GM12878 (cell line): ENCODE measurements around the gene SMPD3. TPM values are rescaled to one million over a fixed set of nuclear protein-coding genes. Genes with fewer than 3 reads are reported as not detected.

Experiments
- ATAC-seq: fragments of 200-7000 bp; cut with Tn5 transposase; 3 replicates; pipeline ENCODE4 v1.9.1; 2020; ENCODE audit warnings: mild to moderate bottlenecking, moderate library complexity
- BruUV-seq: library from RNA; stranded (reverse); fragments of 400-500 nt; replicated peaks from 2 replicates; lab custom pipeline; 2021; lab: Mats Ljungman, UMichigan
- CTCF ChIA-PET: fragments of 300-600 bp; sonication (Branson Sonifier 250); formaldehyde crosslinking; extraction: SDS; loops from one replicate; lab custom pipeline; 2021; ENCODE audit warnings: inconsistent platforms; lab: Yijun Ruan, JAX
- POLR2A ChIA-PET: fragments of 350-600 bp; formaldehyde crosslinking; extraction: SDS; loops from one replicate; lab custom pipeline; 2021; ENCODE audit warnings: inconsistent platforms; lab: Charles Lee
- RAD21 ChIA-PET: fragments of 300-600 bp; sonication (Branson Sonifier 250); formaldehyde crosslinking; loops from one replicate; lab custom pipeline; 2023; ENCODE audit warnings: antibody characterized with exemption; ENCODE audit not compliant: unreplicated experiment; lab: Charles Lee
- SMC1A ChIA-PET: fragments of 300-600 bp; sonication (Branson Sonifier 250); formaldehyde crosslinking; loops from one replicate; lab custom pipeline; 2023; ENCODE audit not compliant: unreplicated experiment, uncharacterized antibody; lab: Charles Lee
- DNase-seq: peaks from one replicate; pipeline ENCODE4 v3.0.0-alpha.2; 2011; ENCODE audit warnings: low read depth, low spot score
- FAIRE-seq: peaks from 3 replicates; lab custom pipeline; 2011; peaks lifted over from hg19 to GRCh38; lab: Jason Lieb, UNC
- H2AFZ ChIP-seq: 2 replicates; pipeline ENCODE4 v1.6.0; 2011; ENCODE audit warnings: low read depth, low read length, control low read depth; ENCODE audit not compliant: control insufficient read depth
- H3K27ac ChIP-seq: 2 replicates; pipeline ENCODE4 v1.5.1; 2011; ENCODE audit warnings: control low read depth; ENCODE audit not compliant: control insufficient read depth, insufficient read depth
- H3K27me3 ChIP-seq, 2 experiments: replicated peaks in 1 of 2; 2 replicates each; pipeline versions ENCODE4 v1.6.0 to v1.6.1; 2011; ENCODE audit warnings: low read length in 1 of 2; ENCODE audit not compliant: control insufficient read depth in 2 of 2, insufficient read depth in 2 of 2
- H3K36me3 ChIP-seq, 2 experiments: 2 replicates each; pipeline ENCODE4 v1.5.1; 2011; ENCODE audit warnings: low read length in 1 of 2; ENCODE audit not compliant: control insufficient read depth in 2 of 2, insufficient read depth in 2 of 2
- H3K4me1 ChIP-seq: 2 replicates; pipeline ENCODE4 v1.6.1; 2011; ENCODE audit warnings: mild to moderate bottlenecking, low read length, moderate library complexity, mixed read lengths; ENCODE audit not compliant: control insufficient read depth, insufficient read depth
- H3K4me2 ChIP-seq: 2 replicates; pipeline ENCODE4 v1.6.0; 2011; ENCODE audit warnings: control low read depth; ENCODE audit not compliant: control insufficient read depth, insufficient read depth
- H3K4me3 ChIP-seq: fragments of 200-600 bp; sonication (generic); 2 replicates; pipeline ENCODE4 v1.5.1; 2016
- H3K79me2 ChIP-seq: 2 replicates; pipeline ENCODE4 v1.6.0; 2011; ENCODE audit warnings: low read length; ENCODE audit not compliant: control insufficient read depth, insufficient read depth
- H3K9ac ChIP-seq: 2 replicates; pipeline ENCODE4 v1.8.0; 2011; ENCODE audit warnings: low read length, control low read depth, mixed read lengths; ENCODE audit not compliant: control insufficient read depth, insufficient read depth
- H3K9me3 ChIP-seq: replicated peaks from 3 replicates; pipeline ENCODE4 v1.5.1; 2011; ENCODE audit warnings: mild to moderate bottlenecking, low read length; ENCODE audit not compliant: control insufficient read depth, insufficient read depth
- H4K20me1 ChIP-seq: 2 replicates; pipeline ENCODE4 v1.6.0; 2011; ENCODE audit not compliant: control insufficient read depth, insufficient read depth
- BACH1 ChIP-seq: fragments of 450-650 bp; IDR thresholded peaks from 2 replicates; pipeline ENCODE4 v1.6.1; 2017; ENCODE audit warnings: mild to moderate bottlenecking, borderline replicate concordance
- CEBPZ ChIP-seq: fragments of 150-350 bp; IDR thresholded peaks from 2 replicates; pipeline ENCODE4 v1.6.1; 2016; ENCODE audit warnings: low read depth, low read length
- CHD4 ChIP-seq: fragments of 200-600 bp; sonication (generic); IDR thresholded peaks from 2 replicates; pipeline ENCODE4 v1.6.1; 2016; ENCODE audit warnings: mild to moderate bottlenecking
- EP300 ChIP-seq, 2 experiments: fragments of 150-350 bp in 1 of 2; IDR thresholded peaks; 2 replicates each; pipeline ENCODE4 v1.6.1; 2011 to 2012; ENCODE audit warnings: low read depth in 2 of 2, low read length in 2 of 2, borderline replicate concordance in 1 of 2, improper control_type of control experiment in 1 of 2, inconsistent platforms in 1 of 2; ENCODE audit not compliant: control insufficient read depth in 1 of 2
- JUNB ChIP-seq: IDR thresholded peaks from 2 replicates; pipeline ENCODE4 v1.6.1; 2016; ENCODE audit warnings: antibody characterized with exemption, mild to moderate bottlenecking
- PAX5 ChIP-seq: IDR thresholded peaks from 2 replicates; pipeline ENCODE4 v1.6.1; 2011; ENCODE audit warnings: low read depth, low read length, borderline replicate concordance
- TARDBP ChIP-seq: IDR thresholded peaks from 2 replicates; pipeline ENCODE4 v1.6.1; 2016; ENCODE audit warnings: borderline replicate concordance
- ZBTB11 ChIP-seq: fragments of 450-650 bp; formaldehyde crosslinking; IDR thresholded peaks from 2 replicates; pipeline ENCODE4 v1.5.0; 2022; ENCODE audit warnings: mild to moderate bottlenecking, missing genetic modification characterization
- ZBTB33 ChIP-seq: fragments of 450-650 bp; IDR thresholded peaks from 2 replicates; pipeline ENCODE4 v1.6.1; 2017; ENCODE audit warnings: mild to moderate bottlenecking
- WGBS: methylation state at CpG from one replicate; pipeline ENCODE4 v1.1.6; 2016; ENCODE audit warnings: low lambda C conversion rate; ENCODE audit not compliant: insufficient replicate concordance, insufficient coverage; ENCODE audit errors: missing lambda C conversion rate; 5-methylcytosine and 5-hydroxymethylcytosine counted together
- in situ Hi-C: fragments of 300-500 bp; cut with MboI; formaldehyde crosslinking; loops from 9 replicates; pipeline ENCODE4 v1.14.3; 2018; ENCODE audit warnings: mixed read lengths
- intact Hi-C: fragments of 100-400 bp; cut with micrococcal nuclease; formaldehyde crosslinking; loops from one replicate; pipeline ENCODE4 v1.14.2; 2022; ENCODE audit not compliant: unreplicated experiment
- polyA plus RNA-seq, 11 experiments: library from polyadenylated mRNA; depleted of rRNA in 4 of 11; unstranded in 6 of 11; stranded (reverse) in 5 of 11; fragments of >200 nt; fragmentation: Nextera tagmentation in 4 of 11; fragmentation: Illumina TruSeq in 1 of 11; extraction: Ambion mirVana in 4 of 11; extraction: Trizol in 1 of 11; gene quantifications; 1 replicate in 1 of 11; 2 replicates in 10 of 11; pipeline versions ENCODE4 v1.2.1 to v1.2.3, GENCODE V29; 2011 to 2016; ENCODE audit warnings: inconsistent platforms in 2 of 11, missing spikeins in 2 of 11, low read depth in 1 of 11
- total RNA-seq, 4 experiments: library from RNA; depleted of rRNA in 3 of 4; stranded (reverse); fragments of >200 nt in 3 of 4; fragmentation: Illumina TruSeq in 1 of 4; extraction: Trizol in 1 of 4; gene quantifications; 2 replicates each; pipeline versions ENCODE4 v1.2.1 to v1.2.3, GENCODE V29; 2013 to 2021

Gene SMPD3
- total and polyA plus RNA-seq, 10 of the 15 experiments (the other 5 are each of a cell fraction or from before 2014, with no cell fraction given): 0.04 to 2.0 (median 1.2) TPM

- no peak for TF ChIP-seq CEBPZ
- no peak for TF ChIP-seq CHD4
- TF ChIP-seq PAX5: no peak
- TF ChIP-seq ZBTB11 (CRISPR knock-in tag): no peak
- no peak for TF ChIP-seq BACH1
- TF ChIP-seq TARDBP: no peak
- TF ChIP-seq ZBTB33: no peak
- no peak for TF ChIP-seq EP300 (IDR thresholded peaks at IDR 0.05; ENCODE audit: borderline replicate concordance in 1 of 2, control insufficient read depth in 1 of 2, low read depth in 2 of 2, low read length in 2 of 2)
- no peak for TF ChIP-seq JUNB
- no peak overlapping the region for H3K9ac ChIP-seq
- H3K4me3 ChIP-seq: no peak overlapping the region
- RAD21 ChIA-PET: no interaction called here
- POLR2A ChIA-PET: no interaction called here
- no peaks in the 10 kb centered on the region for H3K79me2 ChIP-seq
- no peaks in the 10 kb centered on the region for H4K20me1 ChIP-seq
- no peaks in the 10 kb centered on the region; the same call in 1 of the 2 replicates for H3K4me1 ChIP-seq
- no peak overlapping the region for H2AFZ ChIP-seq
- SMC1A ChIA-PET: interaction anchor here (1.0 kb wide), 1 partner anchor 8 kb away, joined by 4 read pairs; no protein-coding TSS in a partner anchor
- in situ Hi-C loops (no loop called here), intact Hi-C loops (no loop called here)
- ATAC-seq (no peak), DNase-seq (no peak), FAIRE-seq (no peak)
- no TSS peak for BruUV-seq
- H3K4me2 ChIP-seq: no peak overlapping the region
- CTCF ChIA-PET: no interaction called here
- H3K27me3 ChIP-seq: no peaks in the 10 kb centered on the region; a peak in 1 of 4 replicates
- 17% methylated on average over 9 of the region's 9 CpGs for WGBS
- H3K9me3 ChIP-seq: no peaks in the 10 kb centered on the region
- H3K27ac ChIP-seq: no peak overlapping the region
- H3K36me3 ChIP-seq: no peaks in the 10 kb centered on the region
Observed at GRCh38 chr16:68425498-68426346, 22.6 kb downstream of the SMPD3 start.
